GM21786 (cell line): ENCODE measurements around the gene ANKS3.

Experiments
- ATAC-seq: cut with Tn5 transposase; IDR thresholded peaks from one replicate; pipeline ENCODE4 v1.9.1; 2021; ENCODE audit not compliant: unreplicated experiment

ANKS3 gene

DNA sequence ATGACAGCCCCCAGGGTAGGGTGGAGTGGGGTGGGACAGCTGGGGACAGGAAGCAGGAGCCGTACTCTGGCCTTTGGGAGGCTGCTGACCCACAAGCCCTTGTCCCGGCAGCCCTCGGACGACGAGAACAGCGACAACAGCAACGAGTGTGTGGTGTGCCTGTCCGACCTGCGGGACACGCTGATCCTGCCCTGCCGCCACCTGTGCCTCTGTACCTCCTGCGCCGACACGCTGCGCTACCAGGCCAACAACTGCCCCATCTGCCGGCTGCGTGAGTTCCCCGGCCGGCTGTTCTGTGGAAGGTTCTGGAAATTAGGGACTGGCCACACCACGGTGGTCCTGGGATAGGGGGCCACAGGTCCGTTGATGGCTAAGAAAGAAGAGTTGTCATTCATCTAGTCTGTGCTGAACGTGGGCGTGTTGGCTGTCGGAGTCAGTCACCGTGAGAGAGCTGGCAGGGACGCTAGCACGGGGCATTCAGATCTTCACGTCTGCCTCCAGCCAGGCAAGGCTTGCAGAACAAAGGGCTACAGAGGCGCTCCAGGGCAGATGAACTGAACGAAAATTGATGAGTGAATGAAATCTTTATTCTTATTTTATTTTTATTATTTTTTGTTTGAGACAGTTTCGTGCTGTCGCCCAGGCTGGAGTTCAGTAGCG lies 60.6 kb downstream of the ANKS3 start:
- no peak for ATAC-seq

DNA sequence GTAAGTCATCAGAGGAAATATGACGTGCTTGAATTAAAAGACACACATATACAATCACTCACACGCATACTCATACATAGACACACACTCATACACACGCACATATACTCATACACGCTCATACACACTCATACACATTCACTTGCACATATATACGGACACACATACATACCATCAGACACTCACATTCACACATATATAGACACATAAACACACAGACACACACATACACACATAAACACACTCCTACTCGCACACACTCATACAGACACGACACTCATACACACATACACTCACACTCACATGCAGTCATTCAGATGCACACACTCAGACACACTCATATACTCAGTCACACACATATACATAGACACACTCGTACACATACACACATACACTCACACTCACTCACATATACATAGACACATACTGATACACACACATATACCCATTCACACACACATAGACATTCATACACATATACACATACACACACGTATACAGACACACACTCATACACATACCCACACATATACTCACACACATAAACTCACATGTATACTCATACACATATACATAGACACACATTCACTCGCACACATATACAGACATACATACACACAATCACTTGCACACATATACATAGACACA lies 65.6 kb downstream of the ANKS3 start:
- ATAC-seq = no peak

DNA sequence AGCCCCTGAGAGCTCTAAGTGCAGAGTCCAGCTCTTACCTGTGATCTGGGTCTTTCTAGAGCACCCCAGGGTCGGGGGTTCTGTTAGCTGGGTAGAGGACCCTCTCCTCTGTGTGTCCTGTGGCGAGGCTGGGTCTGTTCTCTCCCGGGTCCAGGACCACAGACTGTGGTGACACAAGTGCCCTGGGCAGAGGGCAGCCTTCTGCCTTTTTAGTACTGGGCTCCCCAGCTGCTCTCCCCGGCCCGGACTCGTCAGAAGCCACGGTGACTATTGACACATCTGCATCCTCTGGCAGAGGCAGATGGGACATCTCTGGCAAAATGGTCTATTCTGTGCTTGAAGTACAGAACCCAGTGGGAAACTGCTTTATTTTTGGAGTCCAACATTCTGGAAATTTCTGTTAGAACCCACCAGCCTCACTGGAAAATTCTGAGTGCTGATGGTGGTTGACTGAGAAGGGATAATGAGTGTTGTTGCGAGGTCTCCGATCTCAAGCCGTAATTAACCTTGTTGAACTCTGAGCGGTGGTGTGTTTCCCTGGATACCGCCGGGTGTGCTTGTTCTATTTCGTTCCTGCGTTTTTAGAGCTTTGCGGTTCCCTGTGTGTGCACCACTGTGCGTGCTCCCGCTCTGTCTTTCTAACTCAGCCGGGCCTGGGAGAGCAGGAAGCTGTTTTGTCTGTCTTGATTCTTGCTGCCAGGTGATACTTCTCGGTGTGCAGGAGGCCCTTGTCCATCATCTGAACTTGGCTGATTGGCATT lies 66.7 kb downstream of the ANKS3 start:
- no peak for ATAC-seq

DNA sequence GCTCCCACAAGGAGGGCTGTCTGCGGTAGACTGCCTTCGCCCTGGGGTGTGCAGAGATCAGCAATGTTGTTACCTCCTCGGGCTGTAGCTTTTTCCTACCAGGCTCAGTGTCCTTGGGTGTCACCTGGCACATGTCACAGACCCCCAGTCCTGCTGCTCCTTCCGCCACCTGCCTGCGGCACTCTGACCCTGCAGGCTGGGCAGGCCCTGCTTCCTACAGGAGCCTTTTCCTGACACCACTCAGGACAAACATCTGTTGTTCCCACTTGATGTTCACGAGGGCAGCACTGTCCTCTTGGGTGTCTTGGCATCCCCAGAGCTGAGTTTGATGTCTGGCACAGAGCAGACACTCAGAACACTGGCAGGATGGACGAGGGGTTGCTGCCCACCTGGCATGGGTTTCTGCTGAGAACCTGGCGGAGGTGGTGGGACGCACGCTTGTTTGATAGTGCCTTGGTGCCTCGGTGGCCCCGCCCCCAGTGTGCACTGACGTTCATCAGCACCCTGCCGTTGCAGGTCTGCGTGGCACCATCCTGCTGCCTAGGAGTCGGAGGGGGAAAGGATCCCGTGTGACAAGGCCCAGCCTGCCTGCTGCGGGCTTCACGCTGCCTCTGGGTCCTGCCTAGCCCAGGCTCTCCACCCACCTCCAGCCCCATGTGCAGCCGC lies 67.4 kb downstream of the ANKS3 start:
- ATAC-seq = no peak

DNA sequence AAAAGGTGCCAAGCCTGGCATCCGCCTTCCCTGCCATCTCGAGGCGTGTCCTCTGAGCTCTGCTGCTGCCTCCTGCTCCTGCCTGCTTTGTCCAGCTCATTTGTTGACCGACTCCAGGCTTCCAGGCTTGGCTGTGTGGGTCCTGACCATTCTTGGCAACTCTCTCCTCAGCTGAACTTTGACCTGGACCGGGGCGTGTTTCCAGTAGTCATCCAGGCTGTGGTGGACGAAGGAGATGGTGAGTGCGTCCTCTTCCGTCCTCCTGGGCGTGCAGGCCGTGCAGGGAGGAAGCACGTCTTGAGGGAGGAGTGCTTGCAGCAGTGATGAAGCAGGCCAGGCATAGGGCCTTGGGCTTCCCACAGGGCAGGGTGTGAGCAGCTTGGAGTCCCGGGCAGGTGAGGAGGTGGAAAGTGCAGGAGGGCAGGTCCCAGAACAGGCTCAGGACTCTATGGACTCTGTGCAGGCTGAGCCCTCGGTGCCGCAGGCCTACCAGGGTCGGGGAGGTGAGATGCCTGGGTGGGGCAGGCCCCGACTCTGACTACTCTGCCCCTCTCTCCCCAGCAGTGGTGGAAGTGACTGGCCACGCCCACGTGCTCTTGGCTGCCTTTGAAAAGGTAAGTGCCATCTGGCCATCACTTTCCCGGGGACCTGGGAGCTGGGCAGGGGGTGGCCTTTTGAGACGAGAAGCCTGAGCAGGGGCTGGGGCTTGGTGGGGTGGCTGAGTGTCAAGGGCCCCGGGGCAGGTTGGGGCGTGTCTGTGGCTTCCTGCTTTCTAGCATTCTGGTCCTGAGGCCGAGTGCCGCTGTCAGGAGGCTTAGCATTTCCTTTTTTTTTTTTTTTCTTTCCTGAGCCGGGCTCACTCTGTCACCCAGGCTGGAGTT lies 69.3 kb downstream of the ANKS3 start:
- ATAC-seq = no peak

DNA sequence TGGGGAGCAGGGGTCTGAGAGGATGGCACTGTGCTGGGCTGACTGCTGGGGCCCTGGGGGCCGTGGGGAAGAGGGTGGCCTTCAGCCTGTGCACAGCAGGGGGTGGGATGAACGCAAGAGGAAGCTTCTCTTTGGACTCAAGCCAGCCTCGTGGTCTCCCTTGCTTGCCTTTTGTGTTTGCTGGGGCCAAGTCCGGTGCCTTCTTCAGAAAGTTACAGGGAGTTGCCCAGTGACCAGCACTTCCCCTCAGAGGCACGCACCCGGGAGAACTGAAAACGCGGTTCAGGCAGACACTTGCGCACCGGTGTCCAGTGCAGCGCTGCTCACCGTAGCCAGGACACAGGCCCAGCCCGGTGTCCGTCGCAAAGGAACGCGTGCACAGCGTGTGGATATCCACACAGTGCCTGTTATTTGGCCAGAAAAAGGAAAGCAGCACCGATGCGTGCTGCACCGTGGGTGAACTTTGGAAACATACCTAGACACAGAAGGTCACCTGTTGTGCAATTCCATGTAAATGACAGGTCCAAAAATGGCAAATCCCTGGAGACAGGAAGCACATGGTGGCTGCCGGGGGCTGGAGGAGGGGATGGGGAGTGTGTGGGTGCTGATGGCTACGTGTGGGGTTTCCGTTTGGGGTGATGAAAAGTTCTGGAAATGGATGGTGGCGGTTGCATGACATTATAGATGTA lies 70.2 kb downstream of the ANKS3 start:
- no peak for ATAC-seq

DNA sequence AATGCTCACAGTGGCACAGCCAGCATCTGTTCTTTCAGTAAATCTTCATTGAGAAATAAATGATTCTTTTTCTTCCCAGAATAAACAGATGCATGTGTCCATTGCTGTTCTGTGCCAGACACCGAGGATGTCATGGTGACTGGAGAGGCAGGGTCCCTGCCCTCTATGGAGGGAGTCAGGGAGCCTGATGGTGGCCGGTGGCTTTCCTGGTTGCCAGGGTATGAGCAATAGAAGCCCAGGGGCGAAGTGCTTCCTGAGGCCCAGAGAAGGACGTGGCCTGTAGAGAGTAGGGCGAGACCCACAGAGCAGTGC lies 70.7 kb downstream of the ANKS3 start:
- ATAC-seq = no peak

DNA sequence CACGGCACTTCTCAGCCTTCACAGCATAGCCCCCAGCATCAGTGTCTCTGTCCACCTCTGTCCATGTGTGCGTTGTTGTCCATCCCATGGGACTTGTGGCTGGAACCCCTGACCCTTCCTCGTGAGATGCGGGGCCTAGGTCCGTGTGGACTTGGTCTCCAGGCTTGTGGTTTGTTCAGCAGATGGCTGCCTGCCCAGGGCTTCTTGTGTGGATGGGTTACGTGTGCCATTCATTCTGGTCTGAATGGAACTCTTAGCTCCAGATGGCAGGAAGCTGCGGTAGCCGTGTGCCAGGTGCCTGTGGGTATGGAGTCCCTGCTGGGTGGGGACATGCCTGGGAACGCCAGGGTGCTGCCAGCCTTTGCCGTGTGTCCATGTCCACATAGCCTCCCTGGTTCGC lies 72.4 kb downstream of the ANKS3 start:
- no peak for ATAC-seq

DNA sequence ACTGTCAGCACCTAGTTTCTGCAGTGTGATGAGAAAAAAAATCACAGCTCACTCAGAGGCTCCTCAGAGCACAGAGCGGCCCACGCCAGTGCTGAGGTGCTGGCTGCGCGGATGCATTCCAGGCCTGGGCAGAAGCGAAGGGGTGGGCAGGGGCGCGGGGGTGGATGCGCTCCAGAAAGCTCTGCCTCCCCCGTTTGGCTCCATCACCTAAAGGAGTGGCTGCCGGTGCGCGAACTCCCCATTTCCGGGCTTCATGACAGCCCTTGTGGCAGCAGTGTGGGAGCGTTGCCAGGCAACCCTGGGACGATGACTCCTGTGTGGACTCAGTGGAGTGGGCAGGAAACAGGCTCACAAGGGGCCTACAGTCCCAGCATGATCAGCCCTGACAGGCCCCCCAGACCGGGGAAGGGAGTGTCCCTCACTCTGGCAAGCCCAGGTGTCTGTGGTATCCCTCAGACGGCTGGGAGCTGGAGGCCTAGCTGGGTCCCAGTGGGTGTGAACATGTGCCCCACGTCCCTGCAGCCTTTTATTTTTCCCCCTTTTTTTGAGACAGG lies 73.5 kb downstream of the ANKS3 start:
- no peak for ATAC-seq

DNA sequence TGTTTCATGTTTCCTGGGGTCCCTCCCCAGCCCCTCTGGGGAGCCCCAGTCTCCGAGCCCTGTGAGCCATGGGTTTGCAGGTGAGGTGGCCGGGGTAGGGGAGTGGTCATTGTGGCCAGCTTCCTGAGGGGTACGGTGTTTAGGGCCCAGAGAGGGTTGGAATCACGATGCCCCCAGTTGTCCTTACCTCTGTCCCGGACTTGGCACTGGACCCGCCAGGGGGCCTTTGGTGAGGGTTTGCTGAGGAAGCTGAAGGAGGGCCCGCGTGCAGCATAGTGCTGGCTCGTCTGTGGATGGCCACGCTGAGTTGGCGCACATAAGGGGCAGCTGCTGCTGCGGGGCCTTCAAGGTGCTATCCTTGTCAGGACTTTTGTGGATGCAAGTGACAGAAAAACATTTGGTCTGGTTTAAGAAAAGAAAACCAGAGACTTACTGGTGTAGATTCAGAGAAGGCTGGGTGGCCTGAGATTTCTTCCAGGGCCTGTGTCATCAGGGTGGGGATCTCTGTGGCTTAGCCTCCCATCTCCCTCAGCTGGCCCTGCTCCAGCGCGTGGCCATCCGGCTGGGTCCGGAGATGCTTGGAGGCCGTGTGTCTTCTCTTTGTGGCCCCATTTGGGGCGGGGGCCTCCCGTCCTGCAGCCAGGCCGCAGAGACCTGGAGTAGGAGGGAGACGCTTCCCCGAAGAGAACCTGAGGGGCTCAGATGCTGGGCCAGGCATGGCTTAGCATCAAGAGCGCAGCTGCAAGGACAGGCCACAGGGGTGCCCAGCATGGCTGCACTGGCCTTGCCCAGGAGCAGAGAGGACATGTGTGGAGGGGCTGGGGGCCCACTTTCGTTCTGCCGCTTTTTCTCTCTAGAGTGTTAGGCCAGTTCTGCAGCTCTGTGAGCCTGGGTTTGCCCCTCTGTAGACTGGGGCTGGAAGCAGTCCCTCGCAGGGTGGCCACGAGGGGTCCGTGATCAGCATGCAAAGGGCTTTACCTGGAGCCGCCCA lies 74.4 kb downstream of the ANKS3 start:
- ATAC-seq = no peak

DNA sequence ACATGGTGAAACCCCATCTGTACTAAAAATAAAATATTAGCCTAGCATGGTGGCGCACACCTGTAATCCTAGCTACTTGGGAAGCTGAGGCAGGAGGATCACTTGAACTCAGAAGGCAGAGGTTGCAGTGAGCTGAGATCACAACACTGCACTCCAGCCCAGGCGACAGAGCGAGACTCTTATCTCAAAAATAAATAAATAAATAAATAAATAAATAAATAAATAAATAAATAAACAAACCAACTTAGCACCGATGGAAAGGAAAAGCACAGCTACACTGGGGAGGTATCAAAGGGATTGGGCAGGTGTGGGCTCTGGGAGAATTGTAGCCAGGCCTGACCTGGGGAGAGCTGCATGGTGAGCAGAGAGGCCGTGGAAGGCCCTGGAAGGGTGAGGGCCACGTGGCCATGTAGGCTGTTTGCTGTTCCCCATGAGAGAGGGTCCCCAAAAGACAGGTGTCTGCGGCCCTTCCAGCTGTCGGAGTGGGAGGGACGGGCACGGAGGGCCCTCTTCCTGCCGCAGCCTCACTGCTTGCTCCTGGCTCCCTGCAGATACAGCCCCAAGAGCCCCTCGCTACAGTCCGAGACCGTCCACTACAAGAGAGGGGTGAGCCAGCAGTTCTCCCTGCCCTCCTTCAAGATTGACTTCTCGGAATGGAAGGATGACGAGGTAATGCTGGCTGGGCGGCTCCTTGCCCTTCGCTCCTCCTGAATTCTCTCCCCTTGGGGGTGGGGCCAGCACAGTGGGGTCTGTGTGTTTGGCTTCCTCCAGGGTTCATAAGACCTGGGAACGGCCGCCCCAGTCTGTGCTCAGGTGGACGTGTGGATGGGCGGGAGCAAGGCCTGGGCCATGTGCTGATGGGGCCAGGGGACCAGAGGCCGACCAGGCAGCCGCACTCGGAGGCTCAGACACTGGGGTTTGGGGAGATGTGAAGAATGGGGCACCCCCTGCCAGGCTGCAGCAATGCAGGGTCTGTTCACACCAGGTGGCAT lies 77.1 kb downstream of the ANKS3 start:
- no peak for ATAC-seq

DNA sequence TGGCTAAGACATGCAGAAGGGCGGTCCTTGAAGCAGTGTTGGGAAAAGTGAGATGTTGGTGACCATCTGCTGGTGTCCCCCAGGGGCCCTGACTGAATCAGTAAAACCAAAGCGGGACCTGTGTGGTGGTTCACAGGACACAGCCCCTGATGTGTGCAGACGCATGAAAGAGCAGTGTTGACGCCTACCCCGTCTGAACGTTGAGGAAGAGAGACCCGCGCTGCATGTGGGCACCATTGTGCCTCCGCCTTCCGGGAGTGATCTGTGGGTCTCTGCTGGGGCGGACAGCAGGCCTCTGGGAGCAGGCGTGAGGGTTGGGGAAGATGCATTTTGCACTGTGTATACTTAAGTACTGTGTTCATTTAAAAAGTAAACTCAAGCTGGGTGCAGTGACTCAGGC lies 77.8 kb downstream of the ANKS3 start:
- ATAC-seq = no peak

DNA sequence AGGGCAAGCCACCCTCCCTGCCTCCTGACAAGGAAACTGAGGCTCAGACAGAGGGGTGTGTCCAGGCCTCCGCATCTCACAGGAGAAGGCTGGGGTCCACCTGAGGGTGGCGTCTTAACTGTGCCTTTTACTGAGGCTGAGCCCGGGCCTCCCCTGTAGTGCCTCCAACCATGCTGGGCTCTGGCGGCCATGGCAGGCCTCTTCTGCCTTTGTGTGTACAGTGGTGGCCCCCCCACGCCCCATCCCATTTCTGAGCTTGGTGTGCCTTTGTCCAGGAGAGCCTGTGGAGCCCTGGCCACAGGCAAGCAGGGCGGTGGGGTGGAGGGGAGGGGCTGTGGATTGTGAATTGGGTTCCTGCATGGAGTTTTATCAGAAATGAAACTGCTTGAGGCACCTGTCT lies 78.3 kb downstream of the ANKS3 start:
- no peak for ATAC-seq

DNA sequence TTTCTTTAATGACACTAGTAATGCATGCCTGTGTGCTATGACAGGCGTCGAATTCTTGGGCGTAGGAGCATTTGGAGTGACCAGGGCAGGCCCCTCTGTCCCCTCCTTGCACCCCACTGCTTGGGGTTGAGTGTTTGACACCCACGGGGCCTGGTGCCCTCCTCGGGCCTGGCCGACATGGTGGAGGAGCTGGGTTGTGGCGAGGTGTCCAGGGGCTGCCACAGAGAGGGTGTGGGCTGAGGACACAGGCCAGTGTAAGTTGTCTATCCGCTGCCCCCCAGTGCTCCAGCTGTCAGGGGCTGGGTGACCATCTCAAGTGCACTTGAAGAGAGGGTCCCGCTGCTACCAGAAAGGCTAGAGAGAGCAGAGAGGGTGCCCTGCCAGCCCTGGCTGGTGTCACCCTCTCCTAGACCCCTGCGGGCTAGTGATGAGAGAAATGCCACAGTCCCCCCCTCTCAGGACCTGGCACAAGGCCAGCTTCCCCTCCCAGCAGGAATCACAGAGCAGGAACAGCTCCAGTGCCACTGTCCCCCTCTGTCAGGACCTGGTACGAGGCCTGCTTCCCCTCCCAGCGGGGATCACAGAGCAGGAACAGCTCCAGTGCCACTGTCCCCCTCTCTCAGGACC lies 79.0 kb downstream of the ANKS3 start:
- ATAC-seq = no peak

DNA sequence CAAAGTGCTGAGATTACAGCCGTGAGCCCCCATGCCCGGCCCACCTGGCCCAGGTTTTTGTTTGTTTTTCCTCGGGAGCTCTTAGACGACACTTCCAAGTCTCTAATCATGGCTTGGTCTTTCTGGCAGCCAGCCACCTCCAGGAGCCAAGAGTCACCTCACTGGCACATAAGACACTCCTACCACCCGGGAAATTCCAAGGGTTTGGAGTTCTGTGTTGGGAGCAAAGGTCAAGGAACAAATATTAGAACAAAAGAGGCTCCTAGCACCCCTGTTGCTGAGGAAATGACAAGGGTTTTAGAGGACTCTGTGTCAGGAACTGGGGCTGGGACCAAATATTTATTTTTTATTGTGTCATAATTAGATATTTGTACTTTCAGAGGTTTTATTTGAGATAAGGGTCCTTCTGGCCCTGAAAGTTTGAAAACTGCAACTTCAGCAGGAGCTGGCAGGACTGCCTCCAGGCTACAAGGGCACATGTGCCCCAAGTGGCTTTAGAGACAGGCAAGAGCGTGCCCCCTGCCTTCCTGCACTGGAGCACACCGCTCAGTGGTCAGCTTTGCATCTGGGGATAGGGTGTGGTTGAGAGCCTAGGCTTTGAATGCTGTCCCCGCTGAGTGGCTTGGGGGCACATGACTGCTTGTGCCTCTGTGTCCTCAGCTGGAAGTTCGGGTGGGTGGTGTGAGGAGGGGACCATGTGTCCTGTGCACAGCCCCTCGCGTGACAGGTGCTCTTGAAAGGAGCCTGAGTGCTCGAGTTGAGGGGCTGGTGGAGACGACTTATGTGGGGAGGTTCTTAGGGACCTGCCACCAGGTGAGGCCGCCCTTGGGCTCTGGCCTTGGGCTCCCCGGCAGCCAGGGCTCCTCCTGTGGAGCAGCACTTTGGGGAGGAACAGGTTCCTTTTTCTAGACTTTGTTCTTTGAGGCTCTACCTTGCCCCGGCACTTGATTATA lies 79.8 kb downstream of the ANKS3 start:
- no peak for ATAC-seq

DNA sequence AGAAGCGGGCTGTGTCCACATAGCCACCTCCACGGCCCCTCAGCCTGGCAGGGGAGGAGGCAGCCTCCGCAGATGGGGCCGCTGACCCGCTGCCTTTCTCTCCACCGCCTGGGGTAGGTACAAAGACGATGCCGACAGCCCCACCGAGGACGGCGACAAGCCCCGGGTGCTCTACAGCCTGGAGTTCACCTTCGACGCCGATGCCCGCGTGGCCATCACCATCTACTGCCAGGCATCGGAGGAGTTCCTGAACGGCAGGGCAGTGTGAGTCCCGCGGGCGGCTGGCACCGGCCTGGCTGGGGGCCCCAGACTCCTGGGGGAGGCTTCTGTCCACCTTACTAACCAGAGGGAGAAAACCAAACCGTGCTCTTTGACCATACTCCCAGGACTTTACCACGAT lies 81.5 kb downstream of the ANKS3 start:
- ATAC-seq = no peak
